CD4-positive, alpha-beta T cell treated with Interleukin-2 at 100 ng/mL for 4 hours (primary cell): ENCODE data around the gene DGAT2.

Experiments used
- DNase-seq: peaks from one replicate; pipeline ENCODE4 v3.0.0-alpha.2; 2020; ENCODE audit warnings: low spot score

Gene DGAT2

DNA sequence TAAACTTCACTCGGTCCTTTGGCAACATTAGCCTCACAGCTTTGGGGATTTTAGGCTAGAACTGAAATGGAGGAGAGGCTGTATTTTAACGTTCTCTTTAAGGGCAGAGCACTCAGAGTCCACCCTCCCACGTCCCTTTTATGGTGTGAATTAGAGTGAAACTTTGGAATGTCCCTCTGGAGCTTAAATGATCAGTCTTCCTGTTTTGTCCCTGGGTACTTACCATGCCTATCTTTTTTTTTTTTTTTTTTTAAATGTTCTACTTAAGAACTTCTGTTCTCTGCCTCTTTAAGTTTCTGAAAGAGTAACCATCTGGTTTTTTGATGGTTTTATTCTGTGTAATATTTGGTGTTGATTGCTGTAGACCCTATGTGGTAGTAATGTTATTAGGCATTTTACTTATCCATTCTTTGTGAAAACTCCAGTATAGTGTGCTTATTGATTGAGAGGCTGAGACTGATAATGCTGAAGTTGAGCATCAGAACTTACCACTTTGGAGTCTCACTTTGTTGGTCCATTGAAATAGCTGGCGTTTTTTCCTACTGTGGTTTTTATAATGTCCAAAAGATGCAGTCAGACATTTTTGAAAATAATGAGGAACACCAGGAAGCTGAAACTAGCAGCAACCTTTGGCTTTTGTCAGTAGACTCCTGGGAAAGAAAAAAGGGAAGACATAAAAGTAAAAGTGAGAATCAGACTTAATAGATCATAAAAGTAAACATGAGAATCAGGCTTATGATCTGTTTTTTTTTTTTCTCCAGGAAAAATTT, 58.1 kb downstream of the DGAT2 start:
- DNase-seq, result no peak

DNA sequence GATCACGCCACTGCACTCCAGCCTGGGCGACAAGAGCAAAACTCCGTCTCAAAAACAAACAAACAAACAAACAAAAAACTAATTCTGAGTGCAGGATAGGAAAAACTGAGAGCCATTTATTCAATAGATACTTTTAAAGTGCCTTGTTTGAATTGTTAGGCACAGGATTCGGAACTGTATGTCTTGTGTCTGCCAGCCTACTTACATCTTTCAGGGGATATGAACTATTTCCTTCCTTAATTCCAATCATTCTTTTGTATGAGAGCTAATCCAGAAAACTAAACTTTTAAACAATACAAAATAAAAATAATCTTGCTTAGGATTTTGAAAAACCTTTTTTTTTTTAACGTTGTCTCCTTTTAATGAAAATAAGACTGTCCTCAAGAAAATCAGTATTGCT, 59.0 kb downstream of the DGAT2 start:
- DNase-seq, result no peak

DNA sequence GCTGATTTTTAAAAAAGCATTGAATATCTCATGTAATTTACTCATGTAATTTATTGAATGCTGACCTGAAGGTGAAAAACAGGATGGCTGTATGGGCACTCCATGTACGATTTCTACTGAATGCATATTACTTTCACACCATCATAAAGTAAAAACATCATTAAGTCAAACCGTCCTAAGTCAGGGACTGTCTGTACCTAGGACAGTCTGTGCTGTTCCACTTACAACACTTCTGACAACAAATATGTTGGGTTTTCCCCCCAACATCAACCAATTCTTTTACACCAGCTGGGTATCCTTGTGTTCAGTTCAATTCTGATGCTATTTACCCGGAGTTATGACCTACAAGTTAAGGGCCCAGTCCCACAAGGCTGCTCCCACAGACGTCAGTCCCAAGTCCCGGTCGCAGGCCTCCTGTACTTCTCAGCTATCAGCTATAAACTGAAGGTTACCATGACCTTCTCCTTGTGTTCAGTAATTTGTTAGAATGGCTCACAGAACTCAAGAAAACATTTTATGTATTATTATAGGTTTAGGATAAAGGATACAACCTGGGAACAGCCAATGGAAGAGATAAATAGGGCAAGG, 63.4 kb downstream of the DGAT2 start:
- no peak for DNase-seq

DNA sequence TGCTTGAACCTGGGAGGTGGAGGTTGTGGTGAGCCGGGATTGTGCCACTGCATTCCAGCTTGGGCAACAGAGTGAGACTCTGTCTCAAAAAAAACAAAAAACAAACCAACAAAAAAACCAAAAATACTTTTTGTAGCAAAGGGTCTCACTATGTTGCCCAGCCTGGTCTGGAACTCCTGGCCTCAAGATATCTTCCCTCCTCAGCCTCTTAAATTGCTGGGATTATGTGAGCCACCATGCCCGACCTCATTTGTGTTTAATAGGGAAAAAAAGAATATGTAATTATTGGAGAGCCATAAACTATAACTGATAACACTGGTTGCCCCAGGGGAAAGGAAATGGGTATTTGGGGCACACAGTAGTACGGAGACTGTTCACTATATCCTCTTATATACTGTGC, 66.2 kb downstream of the DGAT2 start:
- DNase-seq, result no peak

DNA sequence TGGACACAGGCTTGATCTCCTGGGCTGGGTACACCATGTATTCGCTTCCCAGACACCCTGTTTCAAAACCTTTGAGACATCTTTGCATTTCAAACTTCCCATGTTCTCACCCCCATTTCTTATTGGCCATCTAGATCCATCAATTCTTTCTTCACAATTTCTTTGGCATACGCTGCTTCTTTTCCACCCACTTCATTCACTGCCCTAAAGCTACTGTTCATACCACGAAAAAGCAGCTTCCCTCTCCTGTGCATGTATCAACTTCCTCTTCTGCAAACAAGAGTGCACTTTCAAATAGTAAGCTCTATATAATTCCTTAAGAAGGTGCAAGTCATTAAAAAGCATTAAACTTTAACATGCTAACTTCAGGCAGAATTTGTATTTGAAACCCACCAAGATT, 67.8 kb downstream of the DGAT2 start:
- DNase-seq, result no peak

DNA sequence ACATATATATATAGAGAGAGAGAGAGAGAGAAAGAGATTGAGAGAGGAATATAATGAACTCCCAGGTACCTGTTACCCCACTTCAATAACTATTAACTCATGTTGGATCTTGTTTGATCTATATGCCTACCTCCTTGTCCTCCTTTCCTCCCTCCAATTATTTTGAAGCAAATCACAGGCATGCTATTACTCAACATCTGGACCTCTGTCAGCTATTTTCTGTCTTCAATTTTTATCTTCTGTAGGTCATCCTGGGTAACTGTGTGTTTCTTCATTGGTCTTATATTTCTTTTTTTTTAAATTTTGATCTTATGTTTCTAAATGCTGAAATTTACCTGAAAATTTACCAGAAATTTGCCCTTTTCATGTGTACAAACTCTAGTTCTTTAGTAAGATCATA, 71.3 kb downstream of the DGAT2 start:
- DNase-seq, result no peak

DNA sequence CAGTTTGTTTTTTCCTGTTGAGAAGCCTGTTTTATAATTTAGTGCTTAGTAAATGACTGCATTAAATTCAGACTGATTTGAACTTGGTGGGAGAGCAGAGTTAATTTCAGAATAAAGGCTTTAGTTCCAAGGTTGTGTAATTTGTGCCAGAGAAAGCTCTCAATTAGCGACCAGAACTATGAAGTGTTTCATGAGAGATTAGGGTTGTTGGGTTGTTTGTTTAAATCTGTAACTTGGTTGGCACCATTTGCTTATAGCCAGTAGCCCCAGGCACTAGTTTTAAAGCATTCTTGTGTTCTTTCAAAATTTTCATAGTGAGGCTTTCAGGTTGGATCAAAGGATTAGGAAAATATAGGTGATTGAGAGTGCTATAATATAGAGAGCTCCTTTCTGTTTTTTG, 71.9 kb downstream of the DGAT2 start:
- DNase-seq, result no peak

DNA sequence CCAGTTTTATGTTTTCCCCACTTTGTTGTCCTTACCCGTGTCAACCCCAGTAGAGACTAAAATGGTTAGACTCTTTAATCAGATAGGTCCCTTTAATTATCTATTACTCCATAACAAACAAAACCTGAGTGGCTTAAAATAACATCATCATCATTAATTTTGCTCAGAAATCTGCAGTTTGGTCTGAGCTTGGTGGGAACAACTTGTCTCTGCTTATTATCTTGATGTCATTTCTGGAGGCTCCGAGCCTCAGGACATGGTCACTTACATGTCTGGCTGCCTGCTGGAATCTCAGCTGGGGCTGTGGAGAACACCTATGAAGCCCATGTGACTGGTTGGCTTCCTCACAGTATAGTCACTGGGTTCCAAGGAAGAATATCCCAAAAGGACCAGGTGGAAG, 73.2 kb downstream of the DGAT2 start:
- no peak for DNase-seq

DNA sequence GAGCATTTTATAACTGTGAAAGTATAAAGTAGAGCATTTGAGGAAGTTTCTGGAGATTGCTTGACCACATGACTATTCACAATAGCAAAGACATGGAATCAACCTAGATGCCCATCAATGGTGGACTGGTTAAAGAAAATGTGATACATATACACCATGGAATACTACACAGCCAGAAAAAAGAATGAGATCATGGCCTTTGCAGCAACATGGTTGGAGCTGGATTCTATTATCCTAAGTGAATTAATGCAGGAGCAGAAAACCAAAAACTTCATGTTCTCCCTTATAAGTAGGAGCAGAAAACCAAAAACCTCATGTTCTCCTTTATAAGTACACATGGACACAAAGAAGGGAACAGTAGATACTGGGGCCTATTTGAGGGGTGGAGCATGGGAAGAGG, 76.7 kb downstream of the DGAT2 start:
- DNase-seq, result no peak

DNA sequence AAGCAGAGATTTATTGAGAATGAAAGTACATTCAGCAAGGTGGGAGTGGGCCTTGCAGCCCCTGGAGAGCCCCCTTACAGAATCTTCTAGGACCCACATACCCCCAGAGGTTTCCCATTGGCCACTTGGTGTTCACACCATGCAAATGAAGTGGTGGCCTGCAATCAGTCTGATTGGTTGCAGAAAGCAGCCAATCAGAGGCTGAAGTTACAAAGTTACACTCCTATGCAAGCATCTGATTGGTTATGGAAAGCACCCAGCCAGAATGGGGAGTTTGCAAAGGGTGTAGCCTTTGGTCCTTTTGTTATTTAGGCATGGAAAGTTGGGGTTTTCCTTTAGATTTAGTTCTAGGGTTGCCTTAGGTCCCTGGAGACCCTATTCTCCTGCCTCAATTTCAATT, 81.3 kb downstream of the DGAT2 start:
- no peak for DNase-seq

DNA sequence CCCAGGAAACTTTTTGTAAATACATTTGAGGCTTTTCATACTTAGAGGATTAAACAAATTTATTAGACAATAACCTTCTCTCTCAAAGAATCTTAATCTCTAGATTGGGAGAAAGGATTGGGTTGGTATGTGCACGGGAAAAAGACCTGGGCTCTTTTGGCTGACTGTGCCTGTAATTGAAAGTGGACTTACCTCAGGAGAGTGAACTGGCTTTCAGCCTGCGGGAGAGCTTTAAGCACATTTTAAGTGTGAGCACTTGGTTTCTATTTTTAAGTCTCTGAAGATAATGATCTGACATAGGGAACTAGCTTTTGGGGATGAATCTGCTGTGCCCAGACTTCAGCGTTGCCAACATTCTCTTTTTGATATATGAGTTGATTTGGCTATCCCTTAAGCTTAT, 82.2 kb downstream of the DGAT2 start:
- no peak for DNase-seq
